Mesendoderm (in vitro differentiated cells): ENCODE data around the gene TEDDM1.

Experiments used
- DNase-seq: peaks from one replicate; pipeline ENCODE4 v3.0.0; 2013
- H2AK5ac ChIP-seq: 2 replicates; pipeline ENCODE4 v1.6.1; 2013; ENCODE audit warnings: low read length, inconsistent platforms
- H2BK120ac ChIP-seq: 2 replicates; pipeline ENCODE4 v1.6.1; 2013; ENCODE audit warnings: low read depth, mild to moderate bottlenecking, low read length, moderate library complexity, mixed read lengths
- H2BK15ac ChIP-seq: replicated peaks from 2 replicates; pipeline ENCODE4 v1.6.1; 2013; ENCODE audit warnings: low read depth, mild to moderate bottlenecking, moderate library complexity
- H2BK5ac ChIP-seq: 2 replicates; pipeline ENCODE4 v1.6.1; 2013; ENCODE audit warnings: low read length, inconsistent platforms
- H3K18ac ChIP-seq: 2 replicates; pipeline ENCODE4 v1.6.1; 2013; ENCODE audit warnings: mild to moderate bottlenecking, low read length, mixed read lengths
- H3K23ac ChIP-seq: one replicate; pipeline ENCODE4 v1.6.1; 2013; ENCODE audit warnings: low read length
- H3K27ac ChIP-seq: 2 replicates; pipeline ENCODE4 v1.5.1; 2013; ENCODE audit warnings: low read depth, mild to moderate bottlenecking, inconsistent platforms, low read length, moderate library complexity
- H3K27me3 ChIP-seq: 2 replicates; pipeline ENCODE4 v1.6.1; 2013; ENCODE audit warnings: low read length, control low read depth, mild to moderate bottlenecking, inconsistent platforms; ENCODE audit not compliant: insufficient read depth, poor library complexity
- H3K36me3 ChIP-seq: 2 replicates; pipeline ENCODE4 v1.6.1; 2013; ENCODE audit warnings: low read length, inconsistent platforms; ENCODE audit not compliant: control insufficient read depth, insufficient read depth
- H3K4ac ChIP-seq: one replicate; pipeline ENCODE4 v1.6.1; 2013; ENCODE audit warnings: low read depth, mild to moderate bottlenecking, low read length, moderate library complexity
- H3K4me1 ChIP-seq: 2 replicates; pipeline ENCODE4 v1.6.1; 2013; ENCODE audit warnings: low read depth, low read length, inconsistent platforms; ENCODE audit not compliant: control insufficient read depth
- H3K4me2 ChIP-seq: 2 replicates; pipeline ENCODE4 v1.6.1; 2013; ENCODE audit warnings: low read length
- H3K4me3 ChIP-seq: 2 replicates; pipeline ENCODE4 v1.5.1; 2013; ENCODE audit warnings: mild to moderate bottlenecking, low read length
- H3K56ac ChIP-seq: one replicate; pipeline ENCODE4 v1.6.1; 2013; ENCODE audit warnings: low read length
- H3K79me1 ChIP-seq: 2 replicates; pipeline ENCODE4 v1.6.1; 2013; ENCODE audit warnings: low read length, inconsistent platforms
- H3K79me2 ChIP-seq: 2 replicates; pipeline ENCODE4 v1.6.1; 2013; ENCODE audit warnings: mild to moderate bottlenecking, low read length; ENCODE audit not compliant: control insufficient read depth, insufficient read depth
- H3K9ac ChIP-seq: 2 replicates; pipeline ENCODE4 v1.6.1; 2013; ENCODE audit warnings: low read length, inconsistent platforms
- H4K5ac ChIP-seq: one replicate; pipeline ENCODE4 v1.6.1; 2013; ENCODE audit warnings: low read length
- H4K8ac ChIP-seq: one replicate; pipeline ENCODE4 v1.6.1; 2013; ENCODE audit warnings: low read depth, mild to moderate bottlenecking, control low read depth, low read length, moderate library complexity
- WGBS: extraction: QIAGEN DNeasy Blood & Tissue Kit; methylation state at CpG from one replicate; pipeline ENCODE4 v1.1.7; 2013; ENCODE audit warnings: low lambda C conversion rate, missing lambda C conversion rate; ENCODE audit not compliant: insufficient coverage; ENCODE audit errors: extremely low coverage; 5-methylcytosine and 5-hydroxymethylcytosine counted together

The TEDDM1 gene

DNA sequence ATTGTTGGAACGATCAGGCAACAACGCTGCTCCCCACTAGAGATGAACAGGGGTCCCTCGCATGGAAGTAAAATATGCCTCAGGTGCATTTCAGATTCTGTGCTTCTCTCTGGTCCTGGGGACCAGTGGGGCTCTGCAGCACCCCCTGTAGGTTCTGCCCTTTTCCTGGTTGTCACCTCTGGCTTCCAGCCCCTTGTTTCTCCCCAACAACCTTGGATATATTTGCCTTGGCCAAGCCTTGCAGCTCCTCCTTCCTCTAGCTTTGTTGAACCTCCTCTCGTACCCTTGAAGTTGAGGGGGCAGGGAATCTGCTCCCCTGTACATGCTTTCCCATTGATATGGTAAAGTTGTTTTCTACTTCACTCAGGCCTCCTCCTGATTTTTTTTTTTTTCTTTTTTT is 44.0 kb upstream of the TEDDM1 start:
- peak; percentile 24 for DNase-seq
- Histone ChIP-seq H2BK120ac (no peak overlapping the region), H3K9ac (no peak overlapping the region), H3K56ac (no peak overlapping the region), H3K23ac (no peak overlapping the region), H3K79me1 (no peaks in the 10 kb centered on the region), H2BK5ac (no peak overlapping the region), H4K5ac (no peak overlapping the region), H3K79me2 (no peaks in the 10 kb centered on the region), H3K4me3 (no peak overlapping the region), H3K18ac (no peak overlapping the region), H3K4ac (no peak overlapping the region), H3K27me3 (no peaks in the 10 kb centered on the region), H3K4me2 (no peak overlapping the region), H3K4me1 (no peaks in the 10 kb centered on the region), H4K8ac (no peak overlapping the region), H3K36me3 (no peaks in the 10 kb centered on the region), H2BK15ac (no peak overlapping the region), H2AK5ac (no peak overlapping the region), H3K27ac (no peak overlapping the region)
- no CpG with 5 or more reads among the region's 4 CpGs for WGBS

DNA sequence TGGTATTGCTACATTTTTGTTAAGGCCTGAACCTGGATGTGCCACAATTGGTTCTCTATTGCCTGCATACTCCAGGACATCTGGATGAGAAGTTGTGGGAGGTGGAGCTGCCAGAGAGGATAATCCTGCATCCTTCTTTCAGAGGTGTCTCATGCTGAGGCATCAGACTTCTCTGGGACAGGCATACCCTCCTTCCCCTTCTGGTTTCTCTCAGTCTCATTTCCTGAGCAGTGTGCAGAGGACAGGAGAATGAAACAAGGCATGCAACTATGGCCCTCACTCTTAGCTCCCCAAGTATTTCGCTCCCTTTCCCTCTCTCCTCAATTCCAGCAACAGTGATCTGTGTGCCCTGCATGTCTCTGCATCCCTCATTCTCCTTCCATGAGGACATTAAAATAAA is 41.9 kb upstream of the TEDDM1 start:
- Histone ChIP-seq H3K36me3 (no peaks in the 10 kb centered on the region), H2BK15ac (no peak overlapping the region), H4K5ac (no peak overlapping the region), H3K27me3 (no peaks in the 10 kb centered on the region), H3K4me1 (no peaks in the 10 kb centered on the region), H3K4me3 (no peak overlapping the region), H2BK120ac (no peak overlapping the region), H2BK5ac (no peak overlapping the region), H3K56ac (no peak overlapping the region), H3K79me1 (no peaks in the 10 kb centered on the region), H3K18ac (no peak overlapping the region), H3K79me2 (no peaks in the 10 kb centered on the region), H3K27ac (no peak overlapping the region), H3K9ac (no peak overlapping the region), H3K23ac (no peak overlapping the region), H3K4ac (no peak overlapping the region), H3K4me2 (no peak overlapping the region), H2AK5ac (no peak overlapping the region), H4K8ac (no peak overlapping the region)
- DNase-seq = no peak
- no CpG with 5 or more reads among the region's 1 CpG for WGBS

DNA sequence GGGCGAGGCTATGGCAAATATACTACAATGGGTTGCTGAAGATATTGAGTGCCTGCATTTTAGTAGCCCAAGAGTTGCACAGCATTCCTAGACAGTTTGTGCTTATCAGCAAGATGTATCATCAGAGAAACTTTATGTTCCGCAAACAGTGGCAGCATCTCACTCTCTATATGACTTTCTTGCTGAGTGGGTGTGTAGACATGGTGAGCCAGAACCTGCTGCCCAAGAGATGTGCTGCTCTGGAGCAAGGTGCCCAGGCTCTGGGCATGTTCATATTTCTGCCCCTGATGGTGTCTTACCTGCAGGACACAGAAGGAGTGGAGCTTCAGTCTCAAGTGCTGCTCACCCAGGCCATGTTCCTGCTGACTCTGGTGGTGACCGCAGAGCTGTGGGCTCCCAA is 41.3 kb upstream of the TEDDM1 start:
- no CpG with 5 or more reads among the region's 3 CpGs for WGBS

DNA sequence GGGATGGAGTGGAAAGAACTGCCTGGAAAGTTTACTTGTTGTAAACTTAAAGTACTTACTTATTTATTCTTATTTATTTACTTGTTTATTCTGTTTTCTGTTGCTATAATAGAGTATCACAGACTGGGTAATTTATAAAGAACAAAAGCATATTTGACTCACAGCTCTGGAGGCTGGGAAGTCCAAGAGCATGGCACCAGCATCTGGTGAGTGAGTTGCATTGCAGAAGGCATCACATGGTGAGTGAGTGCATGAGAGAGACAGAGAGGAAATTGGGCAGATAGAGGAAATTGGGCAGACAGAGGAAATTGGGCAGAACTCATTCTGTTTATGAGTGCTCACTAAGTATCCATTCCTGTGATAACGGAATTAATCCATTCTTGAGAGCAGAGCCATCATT is 37.9 kb upstream of the TEDDM1 start:
- WGBS = no CpG with 5 or more reads among the region's 1 CpG
- Histone ChIP-seq H3K79me2 (no peaks in the 10 kb centered on the region), H3K4me2 (no peak overlapping the region), H2AK5ac (no peak overlapping the region), H2BK120ac (no peak overlapping the region), H3K4me1 (no peaks in the 10 kb centered on the region), H3K27ac (no peak overlapping the region), H2BK5ac (no peak overlapping the region), H3K56ac (no peak overlapping the region), H3K4ac (no peak overlapping the region), H4K5ac (no peak overlapping the region), H3K9ac (no peak overlapping the region), H3K23ac (no peak overlapping the region), H3K36me3 (no peaks in the 10 kb centered on the region), H3K79me1 (no peaks in the 10 kb centered on the region), H3K18ac (no peak overlapping the region), H3K27me3 (no peaks in the 10 kb centered on the region), H2BK15ac (no peak overlapping the region), H4K8ac (no peak overlapping the region), H3K4me3 (no peak overlapping the region)
- no peak for DNase-seq

More for the DNA sequence above, 41.3 kb upstream of the TEDDM1 start:
- Histone ChIP-seq H3K4ac (no peak overlapping the region), H3K4me1 (no peaks in the 10 kb centered on the region), H3K36me3 (no peaks in the 10 kb centered on the region), H3K18ac (no peak overlapping the region), H4K8ac (no peak overlapping the region), H2BK120ac (no peak overlapping the region), H3K79me2 (no peaks in the 10 kb centered on the region), H2BK5ac (no peak overlapping the region), H4K5ac (no peak overlapping the region), H3K56ac (no peak overlapping the region), H3K4me2 (no peak overlapping the region), H3K4me3 (no peak overlapping the region), H3K27ac (no peak overlapping the region), H3K27me3 (no peaks in the 10 kb centered on the region), H2AK5ac (no peak overlapping the region), H3K9ac (no peak overlapping the region), H3K79me1 (no peaks in the 10 kb centered on the region), H2BK15ac (no peak overlapping the region), H3K23ac (no peak overlapping the region)
- no peak for DNase-seq

DNA sequence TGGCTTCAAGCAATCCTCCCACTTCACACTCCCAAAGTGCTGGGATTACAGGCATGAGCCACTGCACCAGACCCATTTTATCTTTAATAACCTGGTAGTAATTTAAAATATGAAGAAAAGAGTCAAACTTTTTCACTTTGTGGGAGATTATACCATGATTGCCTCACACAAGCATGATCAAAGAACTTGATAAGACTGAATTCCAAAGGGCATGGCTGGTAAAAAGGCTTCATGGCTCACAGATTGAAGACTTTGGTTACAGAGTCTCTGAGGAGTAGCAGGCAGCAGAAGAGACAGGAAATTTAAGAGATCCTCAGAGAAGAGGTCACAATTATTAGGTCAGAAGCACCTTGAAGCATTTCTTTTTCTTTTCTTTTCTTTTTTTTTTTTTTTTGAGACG is 33.1 kb upstream of the TEDDM1 start:
- no CpG with 5 or more reads among the region's 1 CpG for WGBS

DNA sequence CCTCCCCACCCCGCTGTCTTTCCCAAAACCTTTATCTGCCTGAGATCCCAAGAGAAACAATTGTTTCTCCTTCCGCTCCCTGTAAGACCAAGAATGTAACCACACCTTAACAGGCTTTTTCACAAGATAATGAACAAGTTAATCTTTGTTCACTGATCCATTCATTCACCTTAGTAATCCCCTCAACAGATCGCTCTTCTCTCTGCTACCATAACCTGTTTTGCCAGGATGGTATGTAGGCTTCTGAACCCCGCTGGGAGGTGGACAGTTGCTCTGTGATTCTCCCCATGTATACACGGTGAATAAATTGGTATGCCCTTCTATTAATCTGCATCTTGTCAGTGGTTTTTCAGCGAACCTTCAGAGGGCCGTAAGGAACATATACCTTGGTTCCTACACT is 30.8 kb upstream of the TEDDM1 start:
- H3K9ac ChIP-seq = no peak overlapping the region
- H2BK120ac ChIP-seq = no peak overlapping the region
- H4K5ac ChIP-seq = no peak overlapping the region
- H3K18ac ChIP-seq = no peak overlapping the region
- H3K4ac ChIP-seq = no peak overlapping the region
- H3K79me2 ChIP-seq = no peaks in the 10 kb centered on the region
- no peak overlapping the region for H2BK5ac ChIP-seq
- no peak overlapping the region for H3K4me2 ChIP-seq
- H3K79me1 ChIP-seq = no peaks in the 10 kb centered on the region
- no peaks in the 10 kb centered on the region for H3K27me3 ChIP-seq
- H3K23ac ChIP-seq = no peak overlapping the region
- no peak overlapping the region for H3K4me3 ChIP-seq
- WGBS = no CpG with 5 or more reads among the region's 7 CpGs
- no peak overlapping the region for H3K56ac ChIP-seq
- H3K27ac ChIP-seq = no peak overlapping the region
- H4K8ac ChIP-seq = no peak overlapping the region
- no peak overlapping the region for H2BK15ac ChIP-seq
- peak; percentile 59 for DNase-seq
- H3K36me3 ChIP-seq = no peaks in the 10 kb centered on the region
- H2AK5ac ChIP-seq = no peak overlapping the region
- H3K4me1 ChIP-seq = peaks cover 2% of the 10 kb centered on the region

More for the DNA sequence above, 33.1 kb upstream of the TEDDM1 start:
- Histone ChIP-seq H3K56ac (no peak overlapping the region), H4K5ac (no peak overlapping the region), H3K9ac (no peak overlapping the region), H4K8ac (no peak overlapping the region), H3K23ac (no peak overlapping the region), H2BK15ac (no peak overlapping the region), H3K4me2 (no peak overlapping the region), H3K27me3 (no peaks in the 10 kb centered on the region), H3K4me3 (no peak overlapping the region), H2AK5ac (no peak overlapping the region), H3K4me1 (peaks cover 2% of the 10 kb centered on the region), H3K79me1 (no peaks in the 10 kb centered on the region), H2BK120ac (no peak overlapping the region), H3K4ac (no peak overlapping the region), H2BK5ac (no peak overlapping the region), H3K79me2 (no peaks in the 10 kb centered on the region), H3K36me3 (no peaks in the 10 kb centered on the region), H3K18ac (no peak overlapping the region), H3K27ac (no peak overlapping the region)
- no peak for DNase-seq
